Pons (tissue), 1 donor: ENCODE results near the gene VIT.
A peak's percentile ranks its signal among the peaks of the same experiment; 100 is the strongest.

Experiments
- DNase-seq: peaks from one replicate; pipeline ENCODE4 v3.0.0-alpha.2; 2016; ENCODE audit warnings: low spot score

Gene VIT

GRCh38 chr2:36710858-36711515 is 14.5 kb downstream of the VIT start:
- no peak for DNase-seq

- DNase-seq = no peak
Measured at GRCh38 chr2:36711741-36712314, 15.3 kb downstream of the VIT start.

- DNase-seq = no peak
Measured at GRCh38 chr2:36713310-36713709, 16.8 kb downstream of the VIT start.

- no peak for DNase-seq
Measured at GRCh38 chr2:36716111-36716510, 19.6 kb downstream of the VIT start.

GRCh38 chr2:36717603-36718266 is 21.2 kb downstream of the VIT start:
- no peak for DNase-seq

- DNase-seq = no peak
Measured at GRCh38 chr2:36727550-36727949, 31.0 kb downstream of the VIT start.

GRCh38 chr2:36729067-36729466 is 32.6 kb downstream of the VIT start:
- DNase-seq = no peak

- DNase-seq = peak; percentile 1
Measured at GRCh38 chr2:36731941-36732672, 35.6 kb downstream of the VIT start.

- no peak for DNase-seq
Measured at GRCh38 chr2:36732673-36733036, 36.1 kb downstream of the VIT start.

GRCh38 chr2:36733215-36733614 is 36.7 kb downstream of the VIT start:
- DNase-seq = no peak

GRCh38 chr2:36734304-36734703 is 37.8 kb downstream of the VIT start:
- no peak for DNase-seq

- DNase-seq = no peak
Measured at GRCh38 chr2:36737131-36737750, 40.7 kb downstream of the VIT start.

- DNase-seq = no peak
Measured at GRCh38 chr2:36740061-36740460, 43.6 kb downstream of the VIT start.

GRCh38 chr2:36741188-36741837 is 44.8 kb downstream of the VIT start:
- DNase-seq = no peak

GRCh38 chr2:36743954-36744353 is 47.4 kb downstream of the VIT start:
- DNase-seq = no peak

- no peak for DNase-seq
Measured at GRCh38 chr2:36748166-36748565, 51.7 kb downstream of the VIT start.

GRCh38 chr2:36750101-36750500 is 53.6 kb downstream of the VIT start:
- DNase-seq = no peak

GRCh38 chr2:36753706-36754221 is 57.3 kb downstream of the VIT start:
- DNase-seq = no peak

GRCh38 chr2:36754578-36754977 is 58.1 kb downstream of the VIT start:
- DNase-seq = no peak

GRCh38 chr2:36756438-36756837 is 59.9 kb downstream of the VIT start:
- no peak for DNase-seq

- DNase-seq = no peak
Measured at GRCh38 chr2:36762764-36763490, 66.4 kb downstream of the VIT start.
